Body of pancreas (tissue), 4 donors: ENCODE results near the gene WNK2.

ENCODE experiments used
- POLR2A ChIP-seq, 3 donors: fragments of 450-650 bp; IDR thresholded peaks; one replicate each; pipeline ENCODE4 v1.6.1; 2016; ENCODE audit warnings: antibody characterized with exemption in 3 of 3, mild to moderate bottlenecking in 2 of 3
- TF ChIP-seq, protein P1 (sequence below), 7 experiments: fragments of 450-650 bp in 4 of 7; fragments of 200-600 bp in 3 of 7; sonication (generic) in 3 of 7; IDR thresholded peaks; one replicate each; pipeline ENCODE4 v1.5.1; 2016 to 2019; ENCODE audit warnings: antibody characterized with exemption in 7 of 7

DNA sequence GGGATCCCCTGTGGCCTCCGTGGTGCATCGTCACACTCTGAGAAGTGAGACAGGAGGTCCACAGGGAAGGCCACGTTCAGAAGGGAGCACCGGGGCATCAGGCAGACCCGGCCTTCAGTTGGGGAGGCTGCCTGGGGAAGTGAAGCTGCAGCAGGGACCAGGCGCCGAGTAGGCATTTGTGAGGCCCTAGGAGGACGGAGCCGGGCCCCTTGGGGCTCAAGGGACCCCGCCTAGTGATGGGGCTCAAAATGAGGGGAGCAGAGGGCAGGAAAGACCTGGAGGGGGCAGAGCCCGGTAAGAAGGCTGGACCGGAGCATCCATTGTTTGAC, 182.1 kb downstream of the WNK2 start:
- TF ChIP-seq, protein P1, sequence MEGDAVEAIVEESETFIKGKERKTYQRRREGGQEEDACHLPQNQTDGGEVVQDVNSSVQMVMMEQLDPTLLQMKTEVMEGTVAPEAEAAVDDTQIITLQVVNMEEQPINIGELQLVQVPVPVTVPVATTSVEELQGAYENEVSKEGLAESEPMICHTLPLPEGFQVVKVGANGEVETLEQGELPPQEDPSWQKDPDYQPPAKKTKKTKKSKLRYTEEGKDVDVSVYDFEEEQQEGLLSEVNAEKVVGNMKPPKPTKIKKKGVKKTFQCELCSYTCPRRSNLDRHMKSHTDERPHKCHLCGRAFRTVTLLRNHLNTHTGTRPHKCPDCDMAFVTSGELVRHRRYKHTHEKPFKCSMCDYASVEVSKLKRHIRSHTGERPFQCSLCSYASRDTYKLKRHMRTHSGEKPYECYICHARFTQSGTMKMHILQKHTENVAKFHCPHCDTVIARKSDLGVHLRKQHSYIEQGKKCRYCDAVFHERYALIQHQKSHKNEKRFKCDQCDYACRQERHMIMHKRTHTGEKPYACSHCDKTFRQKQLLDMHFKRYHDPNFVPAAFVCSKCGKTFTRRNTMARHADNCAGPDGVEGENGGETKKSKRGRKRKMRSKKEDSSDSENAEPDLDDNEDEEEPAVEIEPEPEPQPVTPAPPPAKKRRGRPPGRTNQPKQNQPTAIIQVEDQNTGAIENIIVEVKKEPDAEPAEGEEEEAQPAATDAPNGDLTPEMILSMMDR (IDR thresholded peaks at IDR 0.05) = no peak
- TF ChIP-seq POLR2A (IDR thresholded peaks at IDR 0.05) = no peak
